ENCODE results near the gene TRIP12. TPM values are rescaled to one million over a fixed set of nuclear protein-coding genes. Genes with fewer than 3 reads are reported as not detected.
A peak's percentile ranks its signal among the peaks of the same experiment; 100 is the strongest.
"Not testable (repeated sequence)": the region's sequence is repeated elsewhere in the genome, so short reads cannot be mapped to it uniquely, and the experiment has no call there.

TRIP12 gene
- total RNA-seq, result 100 to 1,000 TPM; 188 to 190 TPM

- H3K27me3 Mint-ChIP-seq (ENCODE audit: low read depth), result no peaks in the 10 kb centered on the region
- peaks cover 34% of the 10 kb centered on the region for H3K4me1 Mint-ChIP-seq (ENCODE audit: low read depth)
- peak within 1 kb of the TSS; percentile 99 for H3K27ac Mint-ChIP-seq
- H3K9me3 Mint-ChIP-seq, result peaks cover 4% of the 10 kb centered on the region
- DNase-seq, result peak; percentile 91
- H3K36me3 Mint-ChIP-seq (ENCODE audit: low read depth), result peaks cover 20% of the 10 kb centered on the region
- CTCF ChIA-PET, result interaction anchor here (0.6 to 1.9 kb wide), 3 partner anchors 11 to 120 kb away, joined by 3 to 9 read pairs (median 3); no protein-coding TSS in a partner anchor
- H3K4me3 Mint-ChIP-seq, result peak within 1 kb of the TSS; percentile 90
- intact Hi-C loops (cut with micrococcal nuclease), result loop anchor here (1.0 to 5.0 kb wide), 11 partner anchors 49 to 1540 kb away; partner anchors contain the start of genes DNER, NCL, SP100 and SP140L
Measured at GRCh38 chr2:229921892-229922448, at the start of gene TRIP12. Gene TRIP12, minus strand, starts transcription at chr2:229922009. Its CDS starts 41,930 bp downstream, at chr2:229880079.

GRCh38 chr2:229971298-229971790 is 49.5 kb upstream of the TRIP12 start:
- intact Hi-C loops (cut with micrococcal nuclease), result no loop called here
- no peak for DNase-seq
- CTCF ChIA-PET, result interaction anchor here (0.6 to 1.2 kb wide), 2 partner anchors 8 to 97 kb away, joined by 4 to 5 read pairs; no protein-coding TSS in a partner anchor
- no peaks in the 10 kb centered on the region for H3K4me1 Mint-ChIP-seq (ENCODE audit: low read depth)
- H3K27ac Mint-ChIP-seq, result no peak overlapping the region
- H3K36me3 Mint-ChIP-seq (ENCODE audit: low read depth), result no peaks in the 10 kb centered on the region
- no peaks in the 10 kb centered on the region for H3K9me3 Mint-ChIP-seq
- H3K4me3 Mint-ChIP-seq, result no peak overlapping the region
- H3K27me3 Mint-ChIP-seq (ENCODE audit: low read depth), result no peaks in the 10 kb centered on the region

GRCh38 chr2:229970406-229970805 is 48.6 kb upstream of the TRIP12 start:
- CTCF ChIA-PET, result interaction anchor here (0.8 kb wide), 1 partner anchor 96 kb away, joined by 3 read pairs; no protein-coding TSS in a partner anchor
- no peaks in the 10 kb centered on the region for H3K9me3 Mint-ChIP-seq
- H3K4me1 Mint-ChIP-seq (ENCODE audit: low read depth), result no peaks in the 10 kb centered on the region
- H3K4me3 Mint-ChIP-seq, result no peak overlapping the region
- H3K27me3 Mint-ChIP-seq (ENCODE audit: low read depth), result no peaks in the 10 kb centered on the region
- DNase-seq, result no peak
- no peaks in the 10 kb centered on the region for H3K36me3 Mint-ChIP-seq (ENCODE audit: low read depth)
- no peak overlapping the region for H3K27ac Mint-ChIP-seq
- intact Hi-C loops (cut with micrococcal nuclease), result no loop called here

- no peak overlapping the region for H3K27ac Mint-ChIP-seq
- intact Hi-C loops (cut with micrococcal nuclease), result no loop called here
- no peaks in the 10 kb centered on the region for H3K27me3 Mint-ChIP-seq (ENCODE audit: low read depth)
- no peaks in the 10 kb centered on the region for H3K9me3 Mint-ChIP-seq
- H3K4me3 Mint-ChIP-seq, result no peak overlapping the region
- CTCF ChIA-PET, result no interaction called here
- H3K4me1 Mint-ChIP-seq (ENCODE audit: low read depth), result no peaks in the 10 kb centered on the region
- DNase-seq, result no peak
- no peaks in the 10 kb centered on the region for H3K36me3 Mint-ChIP-seq (ENCODE audit: low read depth)
Measured at GRCh38 chr2:229969921-229970320, 48.1 kb upstream of the TRIP12 start.

- H3K36me3 Mint-ChIP-seq (ENCODE audit: low read depth); DNase-seq; H3K4me3 Mint-ChIP-seq; H3K27ac Mint-ChIP-seq; H3K4me1 Mint-ChIP-seq (ENCODE audit: low read depth); intact Hi-C loops (cut with micrococcal nuclease); H3K9me3 Mint-ChIP-seq; CTCF ChIA-PET; H3K27me3 Mint-ChIP-seq (ENCODE audit: low read depth): not testable (repeated sequence)
Measured at GRCh38 chr2:229963596-229963995, 41.8 kb upstream of the TRIP12 start.

- CTCF ChIA-PET, result no interaction called here
- Mint-ChIP-seq H3K4me1 (ENCODE audit: low read depth) (no peaks in the 10 kb centered on the region), H3K9me3 (no peaks in the 10 kb centered on the region), H3K27ac (no peak overlapping the region), H3K4me3 (no peak overlapping the region), H3K27me3 (ENCODE audit: low read depth) (no peaks in the 10 kb centered on the region), H3K36me3 (ENCODE audit: low read depth) (no peaks in the 10 kb centered on the region)
- intact Hi-C loops (cut with micrococcal nuclease), result no loop called here
- no peak for DNase-seq
Measured at GRCh38 chr2:229956491-229956890, 34.7 kb upstream of the TRIP12 start.

GRCh38 chr2:229955663-229956062 is 33.9 kb upstream of the TRIP12 start:
- Mint-ChIP-seq H3K4me1 (ENCODE audit: low read depth) (no peaks in the 10 kb centered on the region), H3K27ac (no peak overlapping the region), H3K27me3 (ENCODE audit: low read depth) (no peaks in the 10 kb centered on the region), H3K36me3 (ENCODE audit: low read depth) (no peaks in the 10 kb centered on the region), H3K4me3 (no peak overlapping the region), H3K9me3 (no peaks in the 10 kb centered on the region)
- intact Hi-C loops (cut with micrococcal nuclease), result no loop called here
- DNase-seq, result no peak
- CTCF ChIA-PET, result no interaction called here

- Mint-ChIP-seq H3K27ac (no peak overlapping the region), H3K36me3 (ENCODE audit: low read depth) (no peaks in the 10 kb centered on the region), H3K27me3 (ENCODE audit: low read depth) (no peaks in the 10 kb centered on the region), H3K4me3 (no peak overlapping the region), H3K4me1 (ENCODE audit: low read depth) (peaks cover 5% of the 10 kb centered on the region), H3K9me3 (no peaks in the 10 kb centered on the region)
- CTCF ChIA-PET, result no interaction called here
- intact Hi-C loops (cut with micrococcal nuclease), result no loop called here
- no peak for DNase-seq
Measured at GRCh38 chr2:229952256-229952835, 30.5 kb upstream of the TRIP12 start.

- CTCF ChIA-PET, result no interaction called here
- Mint-ChIP-seq H3K4me3 (no peak overlapping the region), H3K27ac (no peak overlapping the region), H3K9me3 (no peaks in the 10 kb centered on the region), H3K27me3 (ENCODE audit: low read depth) (no peaks in the 10 kb centered on the region), H3K36me3 (ENCODE audit: low read depth) (no peaks in the 10 kb centered on the region), H3K4me1 (ENCODE audit: low read depth) (peaks cover 9% of the 10 kb centered on the region)
- DNase-seq, result no peak
- intact Hi-C loops (cut with micrococcal nuclease), result no loop called here
Measured at GRCh38 chr2:229947544-229947943, 25.7 kb upstream of the TRIP12 start.

- no peaks in the 10 kb centered on the region for H3K9me3 Mint-ChIP-seq
- no peaks in the 10 kb centered on the region for H3K27me3 Mint-ChIP-seq (ENCODE audit: low read depth)
- H3K4me3 Mint-ChIP-seq, result no peak overlapping the region
- no peak for DNase-seq
- H3K27ac Mint-ChIP-seq, result no peak overlapping the region
- peaks cover 9% of the 10 kb centered on the region for H3K4me1 Mint-ChIP-seq (ENCODE audit: low read depth)
- CTCF ChIA-PET, result no interaction called here
- intact Hi-C loops (cut with micrococcal nuclease), result no loop called here
- no peaks in the 10 kb centered on the region for H3K36me3 Mint-ChIP-seq (ENCODE audit: low read depth)
Measured at GRCh38 chr2:229945975-229946374, 24.2 kb upstream of the TRIP12 start.

- DNase-seq, result no peak
- Mint-ChIP-seq H3K4me3 (no peak overlapping the region), H3K9me3 (no peaks in the 10 kb centered on the region), H3K4me1 (ENCODE audit: low read depth) (peaks cover 9% of the 10 kb centered on the region), H3K36me3 (ENCODE audit: low read depth) (no peaks in the 10 kb centered on the region), H3K27ac (no peak overlapping the region), H3K27me3 (ENCODE audit: low read depth) (no peaks in the 10 kb centered on the region)
- CTCF ChIA-PET, result no interaction called here
- intact Hi-C loops (cut with micrococcal nuclease), result no loop called here
Measured at GRCh38 chr2:229943770-229944449, 22.1 kb upstream of the TRIP12 start.

GRCh38 chr2:229943171-229943570 is 21.4 kb upstream of the TRIP12 start:
- H3K36me3 Mint-ChIP-seq (ENCODE audit: low read depth), result no peaks in the 10 kb centered on the region
- no peaks in the 10 kb centered on the region for H3K9me3 Mint-ChIP-seq
- H3K27ac Mint-ChIP-seq, result no peak overlapping the region
- CTCF ChIA-PET, result no interaction called here
- H3K4me3 Mint-ChIP-seq, result no peak overlapping the region
- intact Hi-C loops (cut with micrococcal nuclease), result no loop called here
- H3K4me1 Mint-ChIP-seq (ENCODE audit: low read depth), result peaks cover 9% of the 10 kb centered on the region
- no peak for DNase-seq
- no peaks in the 10 kb centered on the region for H3K27me3 Mint-ChIP-seq (ENCODE audit: low read depth)

- CTCF ChIA-PET, result no interaction called here
- H3K4me3 Mint-ChIP-seq, result no peak overlapping the region
- no peaks in the 10 kb centered on the region for H3K27me3 Mint-ChIP-seq (ENCODE audit: low read depth)
- DNase-seq, result no peak
- peaks cover 7% of the 10 kb centered on the region for H3K4me1 Mint-ChIP-seq (ENCODE audit: low read depth)
- no peaks in the 10 kb centered on the region for H3K9me3 Mint-ChIP-seq
- H3K36me3 Mint-ChIP-seq (ENCODE audit: low read depth), result no peaks in the 10 kb centered on the region
- intact Hi-C loops (cut with micrococcal nuclease), result no loop called here
- H3K27ac Mint-ChIP-seq, result no peak overlapping the region
Measured at GRCh38 chr2:229942671-229943070, 20.9 kb upstream of the TRIP12 start.

Measured in activated naive CD4-positive, alpha-beta T cell treated with anti-CD3 and anti-CD28 coated beads for 36 hours (primary cell).